Mammary epithelial cell (primary cell): ENCODE measurements around the gene LRRC7.

Experiments used
- CTCF ChIP-seq, 2 donors: IDR thresholded peaks in 1 of 2; conservative IDR thresholded peaks in 1 of 2; 2 replicates each; pipeline ENCODE4 v1.5.1; 2011 to 2012; ENCODE audit warnings: inconsistent platforms in 2 of 2, low read length in 2 of 2, mild to moderate bottlenecking in 2 of 2, control low read depth in 1 of 2, low read depth in 1 of 2; ENCODE audit not compliant: insufficient read depth in 1 of 2; ENCODE audit errors: extremely low read depth in 1 of 2
- EZH2 ChIP-seq: IDR thresholded peaks from 2 replicates; pipeline ENCODE4 v1.6.1; 2012; ENCODE audit warnings: low read length, inconsistent platforms, borderline replicate concordance

- TF ChIP-seq EZH2: no peak
- no peak for TF ChIP-seq CTCF (conservative IDR thresholded peaks at IDR 0.05 in 1 of 2, IDR thresholded peaks at IDR 0.05 in 1 of 2; ENCODE audit: extremely low read depth in 1 of 2, insufficient read depth in 1 of 2, low read depth in 1 of 2, low read length in 2 of 2)
Measured at GRCh38 chr1:70077066-70077465, 509.3 kb downstream of the LRRC7 start.
